Measurements from ENCODE around the gene OR6B3. TPM values are rescaled to one million over a fixed set of nuclear protein-coding genes. Genes with fewer than 3 reads are reported as not detected.
"Not testable (repeated sequence)": the region's sequence is repeated elsewhere in the genome, so short reads cannot be mapped to it uniquely, and the experiment has no call there.

The OR6B3 gene
- polyA plus RNA-seq, 4 donors: not detected

DNA sequence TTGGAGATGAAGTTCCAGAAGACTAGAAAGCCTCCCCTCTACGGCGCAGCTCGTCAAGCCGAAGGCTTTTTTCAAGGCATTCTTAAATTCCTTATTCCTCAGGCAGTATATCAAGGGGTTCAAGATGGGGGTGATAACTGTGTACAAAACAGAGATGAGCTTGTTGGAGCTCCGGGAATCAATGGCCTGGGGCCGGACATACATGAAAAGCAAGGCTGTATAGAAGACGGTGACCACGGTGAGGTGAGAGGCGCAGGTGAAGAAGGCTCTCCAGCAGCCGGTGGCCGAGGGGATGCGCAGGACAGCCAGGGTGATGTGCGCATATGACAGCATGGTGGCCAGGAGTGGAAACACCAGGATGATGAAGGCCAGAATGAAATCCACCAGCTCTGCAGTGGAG, 8.2 kb downstream of the OR6B3 start:
- DNase-seq (ENCODE audit: low read depth in 4 of 4, low spot score in 2 of 4): no peak

DNA sequence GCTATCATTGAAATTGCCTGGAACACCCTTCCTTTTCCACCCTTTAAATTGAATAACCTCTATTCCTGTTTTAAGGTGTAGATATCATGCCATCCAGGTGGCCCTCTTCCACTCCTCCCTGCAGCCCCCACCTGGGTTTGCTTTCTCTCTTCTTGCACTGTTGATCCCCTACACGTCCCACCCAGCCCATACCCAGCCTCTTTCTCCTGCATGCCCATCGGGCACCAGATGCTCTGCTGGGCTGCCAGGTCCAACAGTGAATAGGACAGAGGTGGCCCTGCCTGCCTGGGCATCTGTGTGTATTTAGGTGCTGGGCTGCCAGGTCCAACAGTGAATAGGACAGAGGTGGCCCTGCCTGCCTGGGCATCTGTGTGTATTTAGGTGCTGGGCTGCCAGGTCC, 9.2 kb downstream of the OR6B3 start:
- not testable (repeated sequence) for DNase-seq (ENCODE audit: low read depth in 4 of 4, low spot score in 2 of 4)

DNA sequence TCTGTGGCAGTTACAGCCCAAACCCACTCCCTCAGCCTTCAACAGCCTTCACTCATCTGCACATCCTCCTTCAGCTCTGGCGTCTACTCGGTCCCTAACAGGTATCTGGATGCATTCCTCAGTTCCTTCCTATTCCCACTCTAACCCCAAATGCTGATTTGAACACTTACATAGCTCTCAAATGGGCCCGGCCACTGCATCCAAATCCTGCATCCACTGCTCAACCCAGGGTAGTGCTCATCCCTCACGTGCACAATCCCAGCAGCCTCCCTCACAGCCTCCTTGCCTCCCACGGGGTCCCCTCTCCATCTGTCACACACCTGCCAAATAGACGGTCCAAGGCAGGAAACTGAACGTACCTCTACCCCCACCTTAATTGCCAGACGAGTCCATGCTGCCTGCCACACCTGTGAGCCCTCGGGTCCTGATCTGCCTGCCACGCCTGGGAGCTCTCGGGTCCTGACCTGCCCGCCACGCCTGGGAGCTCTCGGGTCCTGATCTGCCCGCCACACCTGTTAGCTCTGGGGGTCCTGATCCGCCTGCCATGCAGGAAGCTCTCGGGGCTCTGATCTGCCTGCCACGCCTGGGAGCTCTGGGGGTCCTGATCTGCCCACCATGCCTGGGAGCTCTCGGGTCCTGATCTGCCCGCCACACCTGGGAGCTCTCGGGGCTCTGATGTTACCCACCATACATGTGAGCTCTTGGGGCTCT, 9.9 kb downstream of the OR6B3 start:
- DNase-seq (ENCODE audit: low read depth in 4 of 4, low spot score in 2 of 4): no peak

DNA sequence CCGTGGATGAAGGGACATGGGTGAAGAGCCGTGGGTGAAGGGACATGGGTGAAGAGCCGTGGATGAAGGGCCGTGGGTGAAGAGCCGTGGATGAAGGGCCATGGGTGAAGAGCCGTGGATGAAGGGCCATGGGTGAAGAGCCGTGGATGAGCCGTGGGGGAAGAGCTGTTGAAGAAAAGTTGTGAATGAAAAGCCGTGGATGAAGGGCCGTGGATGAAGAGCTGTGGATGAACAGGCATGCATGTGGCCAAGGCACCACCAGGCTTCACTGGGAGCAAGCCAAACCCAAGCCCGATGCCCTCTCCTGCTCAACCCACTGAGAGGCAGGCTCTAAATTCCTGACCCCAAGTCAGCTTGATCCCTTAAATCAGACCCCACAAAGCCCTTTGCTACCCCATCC, 10.6 kb downstream of the OR6B3 start:
- DNase-seq (ENCODE audit: low read depth in 4 of 4, low spot score in 2 of 4): no peak

DNA sequence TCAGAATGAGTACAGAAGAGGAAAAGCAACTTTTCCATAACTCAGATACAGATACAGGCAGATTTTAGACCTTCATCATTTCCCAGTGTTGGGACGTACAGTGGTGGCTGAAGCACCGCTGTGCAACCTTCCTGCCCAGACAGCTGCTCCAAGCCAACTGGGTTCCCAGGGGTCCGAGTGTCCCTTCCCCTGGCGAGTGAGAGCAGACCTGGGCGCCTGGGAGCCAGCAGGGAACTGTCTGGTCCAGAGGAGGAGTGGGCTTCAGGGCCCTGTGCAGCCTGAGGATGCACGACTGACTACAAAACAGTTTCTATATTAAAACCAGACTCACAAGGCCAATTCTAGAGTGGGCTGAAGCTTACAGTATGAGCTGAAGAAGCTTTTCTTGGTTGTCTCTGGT, 12.0 kb downstream of the OR6B3 start:
- no peak for DNase-seq (ENCODE audit: low read depth in 4 of 4, low spot score in 2 of 4)

DNA sequence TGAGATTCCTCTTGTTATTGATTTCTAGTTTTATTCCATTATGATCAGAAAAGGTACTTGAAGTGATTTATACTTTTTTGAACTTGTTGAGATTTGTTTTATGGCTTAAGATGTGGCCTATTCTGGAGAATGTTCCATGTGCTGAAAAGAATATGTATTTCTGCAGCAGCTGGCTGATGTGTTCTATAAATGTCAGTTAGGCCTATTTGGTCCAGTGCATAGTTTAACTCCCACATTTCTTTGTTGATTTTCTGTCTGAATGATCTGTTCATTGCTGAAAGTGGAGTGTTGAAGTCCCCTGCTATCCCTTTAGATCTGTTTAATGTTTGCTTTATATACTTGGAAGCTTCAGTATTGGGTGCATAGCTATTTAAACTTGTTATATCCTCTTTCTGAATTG, 16.0 kb downstream of the OR6B3 start:
- peak in 1 of 4 donors; percentile 19 for DNase-seq (ENCODE audit: low read depth in 4 of 4, low spot score in 2 of 4)

DNA sequence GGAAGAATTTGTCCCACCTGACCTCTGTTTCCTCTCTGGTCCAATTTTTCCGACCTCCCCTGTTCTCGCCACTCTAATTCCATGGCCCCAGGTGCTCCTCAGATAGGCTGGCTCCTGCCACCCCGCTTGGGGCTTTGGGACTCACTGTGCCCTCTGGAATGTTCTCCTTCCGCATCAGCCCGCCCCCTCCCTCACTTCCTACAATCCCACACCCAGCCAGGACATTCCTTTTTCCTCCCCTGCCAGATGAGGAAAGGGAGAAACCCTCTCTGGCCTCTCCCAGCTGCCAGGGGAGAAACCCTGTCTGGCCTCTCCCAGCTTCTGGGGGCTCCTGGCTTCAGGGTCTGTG, 20.0 kb downstream of the OR6B3 start:
- DNase-seq (ENCODE audit: low read depth in 4 of 4, low spot score in 2 of 4): no peak

DNA sequence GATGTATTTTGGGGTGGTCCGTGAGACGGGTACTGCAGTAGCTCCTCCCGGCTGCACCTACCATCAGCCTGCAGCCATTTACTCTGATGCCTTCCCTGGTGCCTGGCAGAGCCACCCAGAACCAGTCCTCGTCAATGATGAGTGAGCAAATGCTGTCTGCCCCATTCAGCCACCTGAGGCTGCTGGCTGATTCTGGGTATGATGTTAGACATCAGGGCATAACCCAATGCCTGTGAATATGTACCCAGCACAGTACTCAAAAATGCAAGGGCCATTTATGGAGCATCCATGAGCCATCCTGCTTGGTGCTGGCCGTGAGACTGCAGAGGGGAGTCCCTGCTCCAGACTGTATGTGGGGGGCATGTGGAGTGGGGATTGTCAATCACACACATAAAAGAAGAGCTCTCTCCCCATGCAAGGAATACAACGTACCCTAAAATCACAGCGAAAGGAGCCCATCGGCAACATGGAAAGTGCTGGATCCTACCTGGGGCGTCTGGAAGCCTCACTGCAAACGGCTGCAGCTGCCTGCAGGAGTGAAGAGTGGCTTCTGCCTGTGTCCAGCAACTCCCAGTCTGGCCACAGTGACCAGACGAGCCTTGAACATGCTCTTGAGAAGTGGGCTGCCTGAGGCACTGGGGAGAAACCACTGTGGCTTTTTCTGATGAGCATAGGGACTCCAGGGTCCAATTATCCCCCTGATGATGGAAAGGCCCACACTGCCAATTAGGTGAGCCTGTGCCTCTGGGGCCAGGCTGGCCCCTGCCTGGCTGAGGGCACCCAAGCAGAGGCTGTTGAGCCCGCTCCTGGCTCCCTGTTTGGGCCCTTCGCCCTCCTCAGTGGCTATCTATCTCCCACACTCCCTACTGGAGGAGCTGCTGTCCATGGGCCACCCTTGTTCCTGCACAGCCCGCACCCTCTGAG, 20.7 kb downstream of the OR6B3 start:
- no peak for DNase-seq (ENCODE audit: low read depth in 4 of 4, low spot score in 2 of 4)

DNA sequence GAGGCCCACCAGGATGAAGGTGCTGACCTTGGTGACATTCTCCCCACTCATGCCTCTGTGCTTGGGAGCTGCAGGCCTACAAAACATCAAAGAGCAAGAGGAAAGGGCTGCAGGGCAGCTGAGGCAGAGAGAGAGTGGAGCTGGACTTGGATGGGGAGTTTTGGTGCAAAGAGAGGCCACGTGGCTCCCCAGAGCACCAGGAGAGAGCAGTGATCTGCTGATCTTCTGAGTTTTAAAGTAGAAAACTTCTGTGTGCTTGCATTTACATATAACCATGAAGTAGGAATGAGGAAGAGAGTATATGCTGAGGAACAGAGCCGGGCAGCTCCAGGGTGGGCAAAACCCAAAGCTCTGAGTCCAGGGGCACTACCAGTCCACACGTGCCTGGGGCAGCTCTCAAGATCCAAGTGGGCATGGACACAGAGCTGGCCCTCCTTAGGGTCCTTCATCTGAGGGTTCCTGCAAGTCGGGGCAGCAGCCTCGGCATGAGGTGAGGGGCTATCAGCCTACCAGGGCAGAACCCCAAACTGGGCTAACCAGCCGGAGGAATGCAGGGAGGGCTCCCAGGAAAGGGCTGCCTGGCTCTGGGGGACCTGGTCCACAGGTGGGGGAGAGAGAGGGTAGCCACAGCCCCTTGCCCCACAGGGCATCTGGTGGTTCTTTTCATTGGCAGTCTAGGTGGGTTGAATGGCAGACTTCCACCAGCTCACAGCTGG, 22.8 kb downstream of the OR6B3 start, which contains the start of gene OR6B2:
TSS of gene OR6B2 (minus strand) at position 51 of the 716 bp plus-strand sequence. CDS start at position 51, 0 bp downstream.
- no peak for DNase-seq (ENCODE audit: low read depth in 4 of 4, low spot score in 2 of 4)

DNA sequence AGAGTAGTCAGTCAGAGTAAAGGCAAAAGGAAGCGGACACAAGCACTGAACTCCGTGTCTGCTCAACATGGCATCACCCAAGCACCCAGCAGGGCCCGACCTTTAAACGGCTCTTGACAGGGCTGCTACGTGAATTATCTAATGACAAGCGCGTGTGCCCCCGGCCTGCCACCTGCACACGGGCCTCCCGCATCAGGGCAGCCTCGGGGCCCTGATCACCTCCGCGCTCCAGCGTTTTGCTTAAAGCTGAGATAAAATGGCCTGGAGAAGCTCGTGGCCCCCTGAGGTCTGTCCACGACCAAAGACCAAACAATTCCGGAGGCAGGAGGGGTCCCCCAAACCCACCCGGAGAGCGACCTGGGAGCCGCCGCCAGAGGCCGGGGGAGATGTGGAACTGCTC, 28.6 kb downstream of the OR6B3 start:
- DNase-seq (ENCODE audit: low read depth in 4 of 4, low spot score in 2 of 4): peak in 1 of 4 donors; percentile 2

DNA sequence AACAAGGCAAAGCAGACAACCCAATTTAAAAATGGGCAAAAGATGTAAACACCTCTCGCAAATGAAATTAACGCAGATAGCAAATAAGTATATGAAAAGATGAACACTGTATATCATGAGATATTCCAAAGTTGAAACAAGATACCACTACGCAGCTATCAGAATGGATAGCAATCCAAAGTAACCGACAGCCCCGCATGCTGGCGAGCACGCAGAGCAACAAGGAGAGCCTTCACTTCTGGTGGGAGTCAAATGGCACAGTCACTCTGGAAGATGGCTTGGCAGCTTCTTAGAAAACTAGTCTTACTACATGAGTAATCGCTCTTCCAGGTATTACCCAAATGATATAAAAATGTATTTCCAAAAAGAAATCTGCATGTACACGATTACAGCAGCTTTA, 29.5 kb downstream of the OR6B3 start:
- DNase-seq (ENCODE audit: low read depth in 4 of 4, low spot score in 2 of 4): no peak

DNA sequence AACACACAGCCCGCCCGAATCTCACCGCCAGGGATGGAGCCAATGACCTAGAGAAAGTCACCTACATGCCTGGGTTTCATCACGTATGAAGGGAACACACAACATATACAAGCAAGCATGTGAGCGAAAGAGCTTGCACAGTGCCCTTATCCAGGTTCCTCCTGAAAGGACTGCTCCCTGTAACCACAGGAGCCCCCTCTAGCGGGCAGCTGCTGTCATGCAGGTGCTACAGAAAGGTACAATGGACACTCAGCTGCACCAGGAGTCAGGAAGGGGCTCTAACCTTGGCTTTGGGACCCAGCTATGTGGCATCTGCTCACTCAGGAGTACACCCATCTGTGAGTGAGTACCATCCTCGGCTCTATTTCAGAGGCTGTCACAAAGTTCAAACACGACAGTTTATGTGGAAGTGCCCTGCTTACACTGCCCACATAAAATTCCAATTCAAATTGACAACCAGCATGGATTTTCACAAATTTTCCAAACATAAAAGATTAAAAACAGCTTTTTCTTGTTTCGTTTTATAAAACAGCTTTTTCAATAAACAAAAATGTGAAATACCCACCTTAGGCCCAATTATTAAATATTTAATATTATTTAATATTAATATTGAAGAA, 31.7 kb downstream of the OR6B3 start:
- DNase-seq (ENCODE audit: low read depth in 4 of 4, low spot score in 2 of 4): peak in 1 of 4 donors; percentile 29

DNA sequence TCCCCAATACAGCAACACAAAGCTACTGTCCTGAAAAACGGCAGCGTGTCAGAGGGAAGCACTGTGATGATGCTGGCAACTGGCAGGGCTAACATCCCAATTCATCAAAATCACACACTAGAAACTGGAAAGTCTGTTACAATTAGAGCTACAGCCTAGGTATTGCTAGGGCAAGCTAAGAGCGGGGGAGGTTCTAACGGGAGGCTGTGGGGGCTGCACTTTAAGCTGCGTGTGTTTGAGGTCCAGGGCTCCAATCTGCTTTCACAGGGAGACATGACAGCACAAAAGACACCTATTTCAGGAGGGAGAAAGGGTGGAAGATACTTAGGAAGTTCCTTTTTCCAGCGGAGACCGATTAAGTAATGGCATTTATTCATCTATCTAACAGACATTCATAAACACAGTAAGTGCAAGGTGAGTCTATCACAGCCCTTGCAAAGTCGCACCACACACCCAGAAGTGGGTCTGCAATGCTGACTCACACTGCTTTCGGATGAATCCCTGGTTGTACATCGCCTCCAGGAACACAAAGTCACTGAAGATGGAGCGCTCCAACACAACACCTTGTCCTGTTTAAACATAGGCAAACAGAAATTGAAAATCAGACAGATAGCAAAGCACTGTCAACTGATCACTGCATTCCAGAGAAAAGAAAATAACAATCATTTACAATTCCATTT, 35.1 kb downstream of the OR6B3 start:
- no peak for DNase-seq (ENCODE audit: low read depth in 4 of 4, low spot score in 2 of 4)

DNA sequence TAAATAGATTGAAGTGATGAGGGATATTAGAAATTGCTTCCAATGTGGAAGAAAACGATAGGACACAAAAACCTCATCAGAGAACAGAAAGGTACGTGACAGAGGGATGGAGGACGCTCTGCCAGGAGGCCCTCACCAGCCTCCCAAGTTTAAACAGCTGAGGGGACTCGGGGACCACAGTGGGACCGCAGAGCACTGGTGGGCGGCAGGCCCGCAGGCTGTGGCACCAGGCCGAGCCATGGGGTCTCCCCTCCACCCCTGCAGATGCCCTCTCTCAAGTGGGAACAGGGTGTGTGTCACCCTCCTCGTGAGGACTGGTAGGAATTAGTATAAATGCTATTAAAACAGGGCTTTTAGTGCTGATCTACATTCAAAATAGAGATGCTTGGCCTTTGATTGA, 39.0 kb downstream of the OR6B3 start:
- no peak for DNase-seq (ENCODE audit: low read depth in 4 of 4, low spot score in 2 of 4)

DNA sequence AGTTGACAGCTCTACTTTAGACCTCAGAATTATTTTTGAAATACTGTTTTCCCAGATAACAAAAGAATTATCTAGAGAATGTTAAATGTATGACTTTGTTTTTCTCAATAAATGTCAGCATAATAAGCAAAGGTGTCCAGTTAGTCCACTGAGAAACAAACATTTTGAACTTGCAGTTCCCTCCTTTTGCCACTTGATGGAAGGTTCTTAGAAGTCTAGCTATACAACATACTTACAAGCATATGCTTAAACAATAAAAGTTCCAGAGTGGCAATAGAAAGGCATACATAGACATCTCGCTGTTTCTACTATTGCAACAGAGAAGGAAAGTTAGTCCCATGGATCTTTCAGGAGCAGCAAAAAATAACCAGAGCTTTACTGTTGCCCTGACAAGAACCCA, 40.0 kb downstream of the OR6B3 start:
- no peak for DNase-seq (ENCODE audit: low read depth in 4 of 4, low spot score in 2 of 4)

DNA sequence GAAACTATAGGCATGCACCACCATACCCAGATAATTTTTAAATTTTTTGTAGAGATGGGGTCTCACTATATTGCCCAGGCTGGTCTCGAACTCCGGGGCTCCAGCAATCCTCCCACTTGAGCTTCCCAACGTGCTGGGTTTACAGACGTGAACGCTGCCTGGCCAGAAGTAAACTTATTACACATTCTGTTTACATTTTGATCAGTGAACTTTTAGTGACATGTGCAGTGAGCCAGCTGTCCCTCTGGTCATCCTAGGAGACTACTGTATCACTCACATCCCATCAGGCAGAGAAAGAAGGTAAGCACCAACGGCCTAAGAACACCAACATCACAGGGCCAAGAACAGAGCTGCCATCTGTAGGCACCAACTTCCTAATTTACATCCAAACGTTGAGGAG, 50.3 kb downstream of the OR6B3 start:
- DNase-seq (ENCODE audit: low read depth in 4 of 4, low spot score in 2 of 4): no peak

DNA sequence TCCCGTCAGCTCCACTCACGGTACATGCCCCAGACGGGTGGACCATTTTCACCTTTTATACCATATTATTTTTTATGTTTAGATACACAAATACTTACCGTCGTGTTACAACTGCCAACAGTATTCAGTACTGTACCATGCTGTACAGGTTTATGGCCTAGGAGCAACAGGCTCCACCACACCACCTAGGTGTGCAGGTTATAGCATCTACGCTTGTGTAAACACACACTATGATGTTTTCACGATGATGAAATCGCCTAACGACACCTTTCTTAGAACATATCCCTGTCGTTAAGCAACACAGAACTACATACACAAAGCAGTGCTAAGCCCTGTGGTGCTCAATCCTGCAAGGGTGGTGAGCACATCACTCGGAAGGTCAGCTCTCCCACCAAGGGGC, 52.6 kb downstream of the OR6B3 start:
- DNase-seq (ENCODE audit: low read depth in 4 of 4, low spot score in 2 of 4): no peak

DNA sequence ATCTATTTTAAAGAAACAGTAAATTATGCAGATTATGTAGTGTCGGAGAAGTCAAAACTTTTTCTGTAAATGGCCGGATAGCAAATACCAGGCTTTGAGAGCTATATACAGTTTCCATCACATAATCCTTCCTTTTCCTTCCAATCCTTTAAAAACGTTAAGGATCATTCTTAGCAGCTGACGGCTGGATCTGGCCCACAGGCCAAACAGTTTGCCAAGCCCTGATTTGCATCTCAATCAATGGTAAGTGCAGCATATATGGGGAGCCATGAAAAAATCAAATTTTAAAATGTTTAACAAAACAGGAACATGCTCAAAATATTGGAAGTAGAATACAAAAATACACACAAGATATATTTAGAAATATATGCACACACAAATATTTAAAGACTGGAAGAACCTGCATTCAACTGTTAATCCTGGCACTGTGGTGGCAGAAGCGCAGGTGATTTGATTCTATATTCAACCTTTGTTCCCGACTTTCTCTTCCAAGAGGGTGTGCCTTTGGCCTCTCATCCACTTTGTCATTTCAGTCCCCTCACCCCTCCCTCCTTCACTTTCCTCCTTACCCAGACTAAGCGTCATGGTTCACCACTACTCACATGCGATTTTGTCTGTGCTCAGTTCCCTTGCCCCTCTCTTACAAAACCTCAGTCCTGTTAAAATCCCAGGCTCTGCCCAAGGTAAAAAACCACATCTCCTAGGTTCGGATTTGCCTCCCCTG, 55.5 kb downstream of the OR6B3 start:
- no peak for DNase-seq (ENCODE audit: low read depth in 4 of 4, low spot score in 2 of 4)

All from left renal cortex interstitium (tissue), 4 donors.